H1 (cell line): ENCODE measurements around the gene ATAD3B. TPM values are rescaled to one million over a fixed set of nuclear protein-coding genes. Genes with fewer than 3 reads are reported as not detected.
"Not testable (repeated sequence)": the region's sequence is repeated elsewhere in the genome, so short reads cannot be mapped to it uniquely, and the experiment has no call there.

Source experiments
- CTCF ChIA-PET: fragments of 300-600 bp; sonication (Branson Sonifier 250); formaldehyde crosslinking; loops from one replicate; lab custom pipeline; 2021; ENCODE audit not compliant: partially characterized antibody; lab: Charles Lee
- POLR2A ChIA-PET: fragments of 300-600 bp; sonication (Branson Sonifier 250); formaldehyde crosslinking; loops from one replicate; lab custom pipeline; 2021; ENCODE audit warnings: inconsistent platforms; ENCODE audit not compliant: partially characterized antibody; lab: Charles Lee
- DNase-seq, 2 experiments: peaks; one replicate each; pipeline versions ENCODE4 v3.0.0 to v3.0.0-alpha.2; 2010 to 2022; ENCODE audit warnings: low spot score in 2 of 2, low read depth in 1 of 2, mixed read lengths in 1 of 2
- FAIRE-seq: peaks from 2 replicates; lab custom pipeline; 2011; peaks lifted over from hg19 to GRCh38; lab: Jason Lieb, UNC
- H2AFZ ChIP-seq: 2 replicates; pipeline ENCODE4 v1.8.1; 2012; ENCODE audit warnings: low read length, inconsistent platforms
- H2AK5ac ChIP-seq: 2 replicates; pipeline ENCODE4 v1.6.1; 2013; ENCODE audit warnings: low read depth, low read length
- H2BK120ac ChIP-seq: replicated peaks from 2 replicates; pipeline ENCODE3; 2013; ENCODE audit warnings: low read depth, low read length, inconsistent platforms
- H2BK12ac ChIP-seq: 2 replicates; pipeline ENCODE4 v1.6.1; 2013; ENCODE audit warnings: low read depth, low read length
- H2BK15ac ChIP-seq: 2 replicates; pipeline ENCODE4 v1.6.1; 2013; ENCODE audit warnings: low read length
- H2BK20ac ChIP-seq: 2 replicates; pipeline ENCODE4 v1.6.1; 2013; ENCODE audit warnings: low read length
- H2BK5ac ChIP-seq: 2 replicates; pipeline ENCODE4 v1.6.1; 2013; ENCODE audit warnings: low read depth, low read length
- H3K14ac ChIP-seq: 2 replicates; pipeline ENCODE4 v1.6.1; 2013; ENCODE audit warnings: inconsistent platforms; ENCODE audit not compliant: insufficient read length
- H3K18ac ChIP-seq: 2 replicates; pipeline ENCODE4 v1.6.1; 2013; ENCODE audit warnings: low read length; ENCODE audit errors: extremely low read depth
- H3K23ac ChIP-seq: 2 replicates; pipeline ENCODE4 v1.6.1; 2013; ENCODE audit warnings: inconsistent platforms; ENCODE audit not compliant: insufficient read length
- H3K23me2 ChIP-seq: 2 replicates; pipeline ENCODE4 v1.6.1; 2013; ENCODE audit warnings: low read depth, low read length
- H3K27ac ChIP-seq: 2 replicates; pipeline ENCODE4 v1.6.1; 2011; ENCODE audit warnings: low read depth, low read length, inconsistent platforms
- H3K27me3 ChIP-seq, 4 experiments: replicated peaks in 1 of 4; 1 replicate in 1 of 4; 2 replicates in 3 of 4; pipeline versions ENCODE4 v1.6.1 to v1.8.1; 2011 to 2013; ENCODE audit warnings: low read length in 3 of 4, mild to moderate bottlenecking in 3 of 4, inconsistent platforms in 2 of 4, mixed read lengths in 2 of 4, moderate library complexity in 1 of 4; ENCODE audit not compliant: control insufficient read depth in 3 of 4, insufficient read depth in 3 of 4; ENCODE audit errors: extremely low read depth in 1 of 4
- H3K36me3 ChIP-seq, 4 experiments: 2 replicates each; pipeline versions ENCODE4 v1.6.1 to v1.8.1; 2011 to 2013; ENCODE audit warnings: mild to moderate bottlenecking in 4 of 4, low read length in 3 of 4, moderate library complexity in 2 of 4, control low read depth in 1 of 4, inconsistent platforms in 1 of 4; ENCODE audit not compliant: insufficient read depth in 4 of 4, control insufficient read depth in 2 of 4
- H3K4ac ChIP-seq: replicated peaks from 2 replicates; pipeline ENCODE3; 2013; ENCODE audit warnings: low read length, low read depth, mixed read lengths, inconsistent platforms; ENCODE audit not compliant: insufficient read length
- H3K4me1 ChIP-seq, 4 experiments: replicated peaks in 1 of 4; 1 replicate in 1 of 4; 2 replicates in 3 of 4; pipeline versions ENCODE4 v1.6.1 to v1.8.1; 2011 to 2013; ENCODE audit warnings: low read length in 3 of 4, inconsistent platforms in 2 of 4, mixed read lengths in 1 of 4; ENCODE audit not compliant: insufficient read depth in 4 of 4, control insufficient read depth in 3 of 4
- H3K4me2 ChIP-seq, 2 experiments: 2 replicates each; pipeline versions ENCODE4 v1.6.1 to v1.8.1; 2011 to 2013; ENCODE audit warnings: low read depth in 2 of 2, low read length in 2 of 2, control low read depth in 1 of 2, inconsistent platforms in 1 of 2, mild to moderate bottlenecking in 1 of 2; ENCODE audit not compliant: insufficient read depth in 1 of 2
- H3K4me3 ChIP-seq, 4 experiments: fragments of 200-600, 300-600 bp in 1 of 4; sonication (generic), shearing (Covaris generic), sonication (Bioruptor Twin) in 1 of 4; 2 replicates each; pipeline versions ENCODE4 v1.5.1 to v1.8.1; 2011 to 2016; ENCODE audit warnings: low read length in 4 of 4, low read depth in 3 of 4, control low read depth in 2 of 4, inconsistent platforms in 2 of 4, mild to moderate bottlenecking in 2 of 4, mixed read lengths in 1 of 4, moderate library complexity in 1 of 4; ENCODE audit not compliant: insufficient read depth in 2 of 4; ENCODE audit errors: extremely low read depth in 1 of 4
- H3K56ac ChIP-seq: replicated peaks from 2 replicates; pipeline ENCODE3; 2013; ENCODE audit warnings: low read depth, mild to moderate bottlenecking, mixed read lengths, low read length, inconsistent platforms; ENCODE audit not compliant: insufficient read length
- H3K79me1 ChIP-seq: 2 replicates; pipeline ENCODE4 v1.6.1; 2013; ENCODE audit warnings: low read depth, low read length, control low read depth
- H3K79me2 ChIP-seq, 2 experiments: 2 replicates each; pipeline versions ENCODE4 v1.6.1 to v1.8.1; 2012 to 2013; ENCODE audit warnings: low read length in 2 of 2, mild to moderate bottlenecking in 2 of 2, inconsistent platforms in 1 of 2; ENCODE audit not compliant: insufficient read depth in 2 of 2, control insufficient read depth in 1 of 2
- H3K9ac ChIP-seq, 4 experiments: replicated peaks in 1 of 4; 1 replicate in 1 of 4; 2 replicates in 3 of 4; pipeline versions ENCODE4 v1.6.1 to v1.8.1; 2011 to 2013; ENCODE audit warnings: low read depth in 3 of 4, low read length in 3 of 4, control low read depth in 2 of 4, mild to moderate bottlenecking in 2 of 4, moderate library complexity in 2 of 4, inconsistent platforms in 1 of 4; ENCODE audit errors: extremely low read depth in 1 of 4
- H3K9me3 ChIP-seq, 2 experiments: 2 replicates each; pipeline versions ENCODE4 v1.6.1 to v1.8.1; 2012 to 2013; ENCODE audit warnings: mild to moderate bottlenecking in 2 of 2, moderate library complexity in 2 of 2, control low read depth in 1 of 2, inconsistent platforms in 1 of 2, low read depth in 1 of 2, low read length in 1 of 2, mixed read lengths in 1 of 2; ENCODE audit not compliant: insufficient read depth in 2 of 2
- H4K20me1 ChIP-seq, 2 experiments: replicated peaks in 1 of 2; 2 replicates each; pipeline versions ENCODE3 to v1.8.1; 2011 to 2013; ENCODE audit warnings: inconsistent platforms in 2 of 2, low read length in 2 of 2, mild to moderate bottlenecking in 1 of 2; ENCODE audit not compliant: insufficient read depth in 2 of 2, control insufficient read depth in 1 of 2
- H4K5ac ChIP-seq: 2 replicates; pipeline ENCODE4 v1.6.1; 2013; ENCODE audit warnings: low read length, low read depth, mixed read lengths, inconsistent platforms; ENCODE audit not compliant: insufficient read length
- H4K8ac ChIP-seq: 2 replicates; pipeline ENCODE4 v1.8.0; 2013; ENCODE audit warnings: mild to moderate bottlenecking, moderate library complexity, low read length, inconsistent platforms; ENCODE audit not compliant: insufficient read depth; ENCODE audit errors: extremely low read depth
- H4K91ac ChIP-seq: replicated peaks from 2 replicates; pipeline ENCODE3; 2013; ENCODE audit warnings: low read length, mixed read lengths, inconsistent platforms; ENCODE audit not compliant: insufficient read length
- WGBS, 2 experiments: shearing (Covaris generic) in 1 of 2; methylation state at CpG; one replicate each; pipeline versions ENCODE4 v1.1.6 to v1.1.7; 2013 to 2015; ENCODE audit warnings: low lambda C conversion rate in 2 of 2, mixed read lengths in 2 of 2, inconsistent platforms in 1 of 2, low coverage in 1 of 2, missing lambda C conversion rate in 1 of 2; ENCODE audit not compliant: insufficient replicate concordance in 2 of 2, insufficient coverage in 1 of 2, insufficient read length in 1 of 2; ENCODE audit errors: extremely low coverage in 1 of 2, missing lambda C conversion rate in 1 of 2; 5-methylcytosine and 5-hydroxymethylcytosine counted together
- polyA plus RNA-seq, 7 experiments: library from polyadenylated mRNA; depleted of rRNA in 3 of 7; stranded (reverse) in 5 of 7; unstranded in 2 of 7; fragments of >200 nt in 5 of 7; fragments of 200-250 nt in 2 of 7; gene quantifications; 1 replicate in 5 of 7; 2 replicates in 1 of 7; 4 replicates in 1 of 7; pipeline versions ENCODE4 v1.2.1 to v1.2.3, GENCODE V29; 2011 to 2013; ENCODE audit warnings: missing spikeins in 2 of 7, mixed read lengths in 2 of 7
- total RNA-seq: library from RNA; stranded (reverse); fragmentation: NEBNext Ultra II Directional; extraction: Animal tissue kit (Norgen Biotek cat#: 25700); gene quantifications from 2 replicates; pipeline ENCODE4 v1.2.1, GENCODE V29; 2021

The ATAD3B gene
- total and polyA plus RNA-seq, 2 of the 8 experiments (the other 6 are each of a cell fraction or from before 2014, with no cell fraction given), result 31.3 to 63.0 TPM

GRCh38 chr1:1512425-1512824 lies 40.9 kb downstream of the ATAD3B start:
- not testable (repeated sequence) for H3K27ac ChIP-seq

GRCh38 chr1:1513675-1514074 lies 42.1 kb downstream of the ATAD3B start:
- H4K20me1 ChIP-seq, H2BK5ac ChIP-seq, H2AFZ ChIP-seq, H3K4ac ChIP-seq, H3K4me3 ChIP-seq, H3K79me2 ChIP-seq, H2AK5ac ChIP-seq, H3K4me1 ChIP-seq, H3K56ac ChIP-seq, H3K14ac ChIP-seq, H3K9ac ChIP-seq, H3K27me3 ChIP-seq, H3K4me2 ChIP-seq, H4K5ac ChIP-seq, H3K23me2 ChIP-seq, H2BK20ac ChIP-seq, H3K27ac ChIP-seq, H3K23ac ChIP-seq, H2BK120ac ChIP-seq, H2BK15ac ChIP-seq, H3K9me3 ChIP-seq, H3K18ac ChIP-seq, H2BK12ac ChIP-seq, CTCF ChIA-PET, H4K91ac ChIP-seq, FAIRE-seq, H4K8ac ChIP-seq, DNase-seq, H3K79me1 ChIP-seq, POLR2A ChIA-PET: not testable (repeated sequence)
- peaks cover 4 to 13% (median 9%) of the 10 kb centered on the region in 4 experiments; a peak in 6 of 8 replicates for H3K36me3 ChIP-seq
- 92% methylated on average over 13 of the region's 18 CpGs; no CpG with 5 or more reads in 1 of the 2 experiments for WGBS, 2 experiments

More at GRCh38 chr1:1512425-1512824, 40.9 kb downstream of the ATAD3B start:
- H2BK120ac ChIP-seq, H3K14ac ChIP-seq, H4K20me1 ChIP-seq, DNase-seq, H3K9ac ChIP-seq, H3K23ac ChIP-seq, H3K23me2 ChIP-seq, H3K18ac ChIP-seq, H2BK5ac ChIP-seq, H3K79me2 ChIP-seq, H3K9me3 ChIP-seq, H3K56ac ChIP-seq, H3K4me1 ChIP-seq, H4K8ac ChIP-seq, H3K27me3 ChIP-seq, H2AFZ ChIP-seq, H4K5ac ChIP-seq, H2AK5ac ChIP-seq, H3K36me3 ChIP-seq, H2BK15ac ChIP-seq, FAIRE-seq, CTCF ChIA-PET, H3K79me1 ChIP-seq, H2BK20ac ChIP-seq, H4K91ac ChIP-seq, H2BK12ac ChIP-seq, H3K4ac ChIP-seq: not testable (repeated sequence)
- Histone ChIP-seq H3K4me2 (peak overlapping the region; percentile 56 to 60; a peak in 3 of 4 replicates), H3K4me3 (peak overlapping the region; percentile 34 to 79 (median 48))
- POLR2A ChIA-PET, result interaction anchor here (1.4 to 1.6 kb wide), 2 partner anchors 118 to 201 kb away, joined by 3 read pairs; no protein-coding TSS in a partner anchor
- WGBS, 2 experiments, result 0% methylated on average over 4 of the region's 52 CpGs; no CpG with 5 or more reads in 1 of the 2 experiments
